ENCODE measurements around the gene WDR46. TPM values are rescaled to one million over a fixed set of nuclear protein-coding genes. Genes with fewer than 3 reads are reported as not detected.
A peak's percentile ranks its signal among the peaks of the same experiment; 100 is the strongest.

WDR46 gene
- total and polyA plus RNA-seq, 2 of the 13 experiments (the other 11 are each of a cell fraction or from before 2014, with no cell fraction given), result 47.4 to 105 TPM

DNA sequence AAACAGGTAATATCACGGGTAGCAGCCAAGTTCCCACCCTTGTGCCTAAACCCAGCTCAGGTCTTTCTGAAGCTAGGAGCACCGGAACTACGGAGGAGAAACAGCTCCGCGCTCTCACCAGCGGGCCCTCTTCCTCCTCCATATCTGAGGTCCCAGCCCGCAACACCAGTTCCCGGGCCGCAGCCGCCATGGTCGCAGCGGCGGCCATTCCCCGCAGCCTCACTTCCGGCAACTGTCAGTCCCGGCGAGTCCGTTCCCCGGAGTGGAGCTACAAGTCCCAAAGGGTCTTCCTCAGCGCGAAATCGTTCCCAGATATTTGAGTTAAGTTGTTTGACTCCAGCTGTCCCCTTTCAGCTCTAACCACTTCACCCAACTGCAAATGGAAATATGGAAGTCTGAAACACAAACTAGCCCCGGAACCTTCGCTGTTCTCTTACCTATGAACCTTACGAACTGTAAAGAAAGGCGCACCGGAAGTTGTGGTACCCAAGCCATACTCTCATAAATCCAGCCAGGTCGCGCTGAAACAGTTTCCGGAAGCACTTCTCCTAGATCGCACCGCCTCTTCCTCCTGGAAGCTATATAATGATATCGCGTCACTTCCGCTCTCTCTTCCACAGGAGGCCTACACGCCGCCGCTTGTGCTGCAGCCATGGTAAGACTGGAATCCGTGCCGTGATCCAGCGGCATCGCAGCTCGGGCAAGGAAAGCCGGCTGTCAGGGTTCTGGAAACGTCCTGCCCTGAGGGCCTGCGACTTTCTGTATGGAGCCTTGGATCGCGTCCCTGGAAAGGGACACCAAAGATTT is 17.4 kb downstream of the WDR46 start, which contains the start of the genes RPS18 and VPS52 (continued):
- TF ChIP-seq AGO1 (IDR thresholded peaks at IDR 0.05; ENCODE audit: low read depth, low read length, poor library complexity, severe bottlenecking) (peak; percentile 70), ZNF567 (CRISPR knock-in tag; IDR thresholded peaks at IDR 0.05; ENCODE audit: borderline replicate concordance) (peak; percentile 52; the same call in 1 of the 2 replicates), SMARCE1 (IDR thresholded peaks at IDR 0.05; ENCODE audit: borderline replicate concordance) (no peak), ZNF230 (CRISPR knock-in tag; IDR thresholded peaks at IDR 0.05) (peak; percentile 86), CC2D1A (CRISPR knock-in tag; IDR thresholded peaks at IDR 0.05) (no peak), ZBTB3 (CRISPR knock-in tag; IDR thresholded peaks at IDR 0.05; ENCODE audit: borderline replicate concordance, low read depth) (no peak), NRL (CRISPR knock-in tag; IDR thresholded peaks at IDR 0.05; ENCODE audit: borderline replicate concordance) (peak; percentile 86; the same call in 1 of the 2 replicates), ZBTB7B (CRISPR knock-in tag; IDR thresholded peaks at IDR 0.05) (peak; percentile 16; the same call in 1 of the 2 replicates), ZNF124 (CRISPR knock-in tag; IDR thresholded peaks at IDR 0.05) (peak; percentile 87; the same call in 1 of the 2 replicates), EHMT2 (IDR thresholded peaks at IDR 0.05; ENCODE audit: borderline replicate concordance, low read depth, low read length) (peak; percentile 95; the same call in 1 of the 2 replicates), SOX5 (CRISPR knock-in tag; IDR thresholded peaks at IDR 0.05; ENCODE audit: borderline replicate concordance) (peak; percentile 44), ZNF530 (CRISPR knock-in tag; IDR thresholded peaks at IDR 0.05; ENCODE audit: low read depth) (no peak), ZNF431 (CRISPR knock-in tag; IDR thresholded peaks at IDR 0.05; ENCODE audit: borderline replicate concordance, low read depth) (peak; percentile 42), PAX8 (CRISPR knock-in tag; IDR thresholded peaks at IDR 0.05; ENCODE audit: borderline replicate concordance) (peak; percentile 87; the same call in 1 of the 2 replicates)
- TF ChIP-seq, protein P1, sequence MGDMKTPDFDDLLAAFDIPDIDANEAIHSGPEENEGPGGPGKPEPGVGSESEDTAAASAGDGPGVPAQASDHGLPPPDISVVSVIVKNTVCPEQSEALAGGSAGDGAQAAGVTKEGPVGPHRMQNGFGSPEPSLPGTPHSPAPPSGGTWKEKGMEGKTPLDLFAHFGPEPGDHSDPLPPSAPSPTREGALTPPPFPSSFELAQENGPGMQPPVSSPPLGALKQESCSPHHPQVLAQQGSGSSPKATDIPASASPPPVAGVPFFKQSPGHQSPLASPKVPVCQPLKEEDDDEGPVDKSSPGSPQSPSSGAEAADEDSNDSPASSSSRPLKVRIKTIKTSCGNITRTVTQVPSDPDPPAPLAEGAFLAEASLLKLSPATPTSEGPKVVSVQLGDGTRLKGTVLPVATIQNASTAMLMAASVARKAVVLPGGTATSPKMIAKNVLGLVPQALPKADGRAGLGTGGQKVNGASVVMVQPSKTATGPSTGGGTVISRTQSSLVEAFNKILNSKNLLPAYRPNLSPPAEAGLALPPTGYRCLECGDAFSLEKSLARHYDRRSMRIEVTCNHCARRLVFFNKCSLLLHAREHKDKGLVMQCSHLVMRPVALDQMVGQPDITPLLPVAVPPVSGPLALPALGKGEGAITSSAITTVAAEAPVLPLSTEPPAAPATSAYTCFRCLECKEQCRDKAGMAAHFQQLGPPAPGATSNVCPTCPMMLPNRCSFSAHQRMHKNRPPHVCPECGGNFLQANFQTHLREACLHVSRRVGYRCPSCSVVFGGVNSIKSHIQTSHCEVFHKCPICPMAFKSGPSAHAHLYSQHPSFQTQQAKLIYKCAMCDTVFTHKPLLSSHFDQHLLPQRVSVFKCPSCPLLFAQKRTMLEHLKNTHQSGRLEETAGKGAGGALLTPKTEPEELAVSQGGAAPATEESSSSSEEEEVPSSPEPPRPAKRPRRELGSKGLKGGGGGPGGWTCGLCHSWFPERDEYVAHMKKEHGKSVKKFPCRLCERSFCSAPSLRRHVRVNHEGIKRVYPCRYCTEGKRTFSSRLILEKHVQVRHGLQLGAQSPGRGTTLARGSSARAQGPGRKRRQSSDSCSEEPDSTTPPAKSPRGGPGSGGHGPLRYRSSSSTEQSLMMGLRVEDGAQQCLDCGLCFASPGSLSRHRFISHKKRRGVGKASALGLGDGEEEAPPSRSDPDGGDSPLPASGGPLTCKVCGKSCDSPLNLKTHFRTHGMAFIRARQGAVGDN (CRISPR knock-in tag; IDR thresholded peaks at IDR 0.05), result peak; percentile 93
- TF ChIP-seq, protein P2, sequence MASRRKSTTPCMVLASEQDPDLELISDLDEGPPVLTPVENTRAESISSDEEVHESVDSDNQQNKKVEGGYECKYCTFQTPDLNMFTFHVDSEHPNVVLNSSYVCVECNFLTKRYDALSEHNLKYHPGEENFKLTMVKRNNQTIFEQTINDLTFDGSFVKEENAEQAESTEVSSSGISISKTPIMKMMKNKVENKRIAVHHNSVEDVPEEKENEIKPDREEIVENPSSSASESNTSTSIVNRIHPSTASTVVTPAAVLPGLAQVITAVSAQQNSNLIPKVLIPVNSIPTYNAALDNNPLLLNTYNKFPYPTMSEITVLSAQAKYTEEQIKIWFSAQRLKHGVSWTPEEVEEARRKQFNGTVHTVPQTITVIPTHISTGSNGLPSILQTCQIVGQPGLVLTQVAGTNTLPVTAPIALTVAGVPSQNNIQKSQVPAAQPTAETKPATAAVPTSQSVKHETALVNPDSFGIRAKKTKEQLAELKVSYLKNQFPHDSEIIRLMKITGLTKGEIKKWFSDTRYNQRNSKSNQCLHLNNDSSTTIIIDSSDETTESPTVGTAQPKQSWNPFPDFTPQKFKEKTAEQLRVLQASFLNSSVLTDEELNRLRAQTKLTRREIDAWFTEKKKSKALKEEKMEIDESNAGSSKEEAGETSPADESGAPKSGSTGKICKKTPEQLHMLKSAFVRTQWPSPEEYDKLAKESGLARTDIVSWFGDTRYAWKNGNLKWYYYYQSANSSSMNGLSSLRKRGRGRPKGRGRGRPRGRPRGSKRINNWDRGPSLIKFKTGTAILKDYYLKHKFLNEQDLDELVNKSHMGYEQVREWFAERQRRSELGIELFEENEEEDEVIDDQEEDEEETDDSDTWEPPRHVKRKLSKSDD (CRISPR knock-in tag; IDR thresholded peaks at IDR 0.05; ENCODE audit: low read depth), result peak; percentile 32; the same call in 1 of the 2 replicates
- TF ChIP-seq, protein P3, sequence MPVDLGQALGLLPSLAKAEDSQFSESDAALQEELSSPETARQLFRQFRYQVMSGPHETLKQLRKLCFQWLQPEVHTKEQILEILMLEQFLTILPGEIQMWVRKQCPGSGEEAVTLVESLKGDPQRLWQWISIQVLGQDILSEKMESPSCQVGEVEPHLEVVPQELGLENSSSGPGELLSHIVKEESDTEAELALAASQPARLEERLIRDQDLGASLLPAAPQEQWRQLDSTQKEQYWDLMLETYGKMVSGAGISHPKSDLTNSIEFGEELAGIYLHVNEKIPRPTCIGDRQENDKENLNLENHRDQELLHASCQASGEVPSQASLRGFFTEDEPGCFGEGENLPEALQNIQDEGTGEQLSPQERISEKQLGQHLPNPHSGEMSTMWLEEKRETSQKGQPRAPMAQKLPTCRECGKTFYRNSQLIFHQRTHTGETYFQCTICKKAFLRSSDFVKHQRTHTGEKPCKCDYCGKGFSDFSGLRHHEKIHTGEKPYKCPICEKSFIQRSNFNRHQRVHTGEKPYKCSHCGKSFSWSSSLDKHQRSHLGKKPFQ (CRISPR knock-in tag; IDR thresholded peaks at IDR 0.05; ENCODE audit: insufficient replicate concordance), result no peak
- TF ChIP-seq, protein P4, sequence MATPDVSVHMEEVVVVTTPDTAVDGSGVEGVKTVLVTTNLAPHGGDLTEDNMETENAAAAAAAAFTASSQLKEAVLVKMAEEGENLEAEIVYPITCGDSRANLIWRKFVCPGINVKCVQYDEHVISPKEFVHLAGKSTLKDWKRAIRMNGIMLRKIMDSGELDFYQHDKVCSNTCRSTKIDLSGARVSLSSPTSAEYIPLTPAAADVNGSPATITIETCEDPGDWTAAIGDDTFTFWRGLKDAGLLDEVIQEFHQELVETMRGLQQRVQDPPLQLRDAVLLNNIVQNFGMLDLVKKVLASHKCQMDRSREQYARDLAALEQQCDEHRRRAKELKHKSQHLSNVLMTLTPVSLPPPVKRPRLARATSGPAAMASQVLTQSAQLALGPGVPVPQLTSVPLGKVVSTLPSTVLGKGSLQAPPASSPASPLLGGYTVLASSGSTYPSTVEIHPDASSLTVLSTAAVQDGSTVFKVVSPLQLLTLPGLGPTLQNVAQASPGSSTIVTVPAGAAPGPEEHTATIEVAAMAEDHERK (CRISPR knock-in tag; IDR thresholded peaks at IDR 0.05; ENCODE audit: low read depth), result no peak
